NCI-H82 treated with DMSO at 0.1 percent for 48 hours (cell line): ENCODE measurements around the gene LRRC32.
"Not testable (repeated sequence)": the region's sequence is repeated elsewhere in the genome, so short reads cannot be mapped to it uniquely, and the experiment has no call there.

Experiments
- DNase-seq: peaks from one replicate; lab custom pipeline; 2025; ENCODE audit not compliant: unreplicated experiment; lab: John Stamatoyannopoulos, UW

Gene LRRC32

DNA sequence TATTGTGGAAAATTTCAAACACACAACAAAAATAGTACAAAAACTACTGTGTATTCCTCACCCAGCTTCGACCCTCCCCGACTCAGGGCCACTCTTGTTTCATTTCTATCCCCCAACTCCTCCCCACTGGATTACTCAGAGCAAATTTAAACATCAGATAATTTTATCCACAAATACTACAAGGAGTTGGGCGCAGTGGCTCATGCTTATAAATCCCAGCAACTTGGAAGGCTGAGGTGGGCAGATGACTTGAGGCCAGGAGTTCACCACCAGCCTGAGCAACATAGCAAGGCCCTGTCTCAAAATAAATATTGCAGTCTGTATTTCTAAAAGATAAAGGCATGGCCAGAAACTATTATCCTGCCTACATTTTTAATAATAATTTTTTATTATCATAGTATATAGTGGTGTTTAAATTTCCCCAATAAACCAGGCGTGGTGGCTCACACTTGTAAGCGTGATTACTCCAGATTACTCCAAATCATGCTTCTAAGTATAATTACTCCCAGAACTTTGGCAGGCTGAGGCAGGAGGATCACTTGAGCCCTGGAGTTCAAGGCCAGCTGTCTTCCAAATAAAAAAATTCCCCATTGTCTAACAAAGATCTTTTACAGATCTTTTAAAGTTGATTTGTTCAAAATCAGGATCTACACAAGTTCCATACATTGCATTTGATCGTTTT, 39.8 kb downstream of the LRRC32 start:
- DNase-seq: no peak

GRCh38 chr11:76629853-76630599, 40.5 kb downstream of the LRRC32 start:
- DNase-seq: no peak

GRCh38 chr11:76629116-76629852, 41.3 kb downstream of the LRRC32 start:
- no peak for DNase-seq

- no peak for DNase-seq
Observed at GRCh38 chr11:76628408-76628947, 42.1 kb downstream of the LRRC32 start.

- no peak for DNase-seq
Observed at GRCh38 chr11:76627606-76628005, 42.9 kb downstream of the LRRC32 start.

DNA sequence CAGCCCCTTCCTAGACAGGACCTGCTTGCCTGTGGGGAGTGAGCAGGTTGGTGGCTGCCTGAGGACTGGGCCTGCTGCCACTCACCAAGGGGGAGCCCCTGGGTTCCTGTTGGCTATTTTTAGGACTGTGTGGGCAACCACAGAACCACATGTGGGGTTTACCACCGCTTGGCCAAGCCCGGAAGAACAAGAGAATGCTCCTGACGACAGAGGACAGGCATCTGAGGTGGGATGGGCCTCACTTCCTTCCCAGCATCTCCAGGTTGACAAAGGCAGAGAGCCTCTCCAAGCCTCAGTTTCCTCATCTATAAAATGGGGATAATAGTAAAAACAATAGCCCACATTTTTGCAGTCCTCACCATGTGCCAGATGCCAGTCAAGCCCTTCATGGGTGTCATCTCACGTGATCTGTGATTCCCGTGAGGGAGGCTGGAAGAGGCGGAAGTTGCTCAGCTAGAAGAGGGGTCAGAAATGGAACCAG, 43.6 kb downstream of the LRRC32 start:
- no peak for DNase-seq

DNA sequence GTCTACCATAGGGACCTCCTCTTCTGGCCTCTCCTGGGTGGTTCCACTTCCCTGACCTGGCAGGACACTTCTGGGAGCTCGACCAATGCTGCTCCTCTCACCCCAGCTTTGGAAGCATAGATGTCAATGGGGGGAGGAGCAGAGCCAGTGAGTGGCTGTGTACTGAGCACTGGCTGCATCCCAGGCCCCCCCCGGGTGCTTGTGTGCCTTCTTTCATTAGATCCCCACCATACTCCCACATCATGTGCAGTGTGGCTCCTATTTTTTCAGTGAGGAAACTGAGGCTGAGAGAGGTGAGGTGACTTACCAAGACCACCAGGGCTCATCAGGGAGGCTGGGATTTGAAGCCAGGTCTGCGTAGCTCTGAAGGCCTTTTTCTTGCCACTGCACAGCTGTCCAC, 44.3 kb downstream of the LRRC32 start:
- no peak for DNase-seq

- DNase-seq: no peak
Observed at GRCh38 chr11:76625472-76626186, 44.9 kb downstream of the LRRC32 start.

GRCh38 chr11:76624500-76625379, 45.8 kb downstream of the LRRC32 start:
- no peak for DNase-seq

- no peak for DNase-seq
Observed at GRCh38 chr11:76623884-76624419, 46.6 kb downstream of the LRRC32 start.

DNA sequence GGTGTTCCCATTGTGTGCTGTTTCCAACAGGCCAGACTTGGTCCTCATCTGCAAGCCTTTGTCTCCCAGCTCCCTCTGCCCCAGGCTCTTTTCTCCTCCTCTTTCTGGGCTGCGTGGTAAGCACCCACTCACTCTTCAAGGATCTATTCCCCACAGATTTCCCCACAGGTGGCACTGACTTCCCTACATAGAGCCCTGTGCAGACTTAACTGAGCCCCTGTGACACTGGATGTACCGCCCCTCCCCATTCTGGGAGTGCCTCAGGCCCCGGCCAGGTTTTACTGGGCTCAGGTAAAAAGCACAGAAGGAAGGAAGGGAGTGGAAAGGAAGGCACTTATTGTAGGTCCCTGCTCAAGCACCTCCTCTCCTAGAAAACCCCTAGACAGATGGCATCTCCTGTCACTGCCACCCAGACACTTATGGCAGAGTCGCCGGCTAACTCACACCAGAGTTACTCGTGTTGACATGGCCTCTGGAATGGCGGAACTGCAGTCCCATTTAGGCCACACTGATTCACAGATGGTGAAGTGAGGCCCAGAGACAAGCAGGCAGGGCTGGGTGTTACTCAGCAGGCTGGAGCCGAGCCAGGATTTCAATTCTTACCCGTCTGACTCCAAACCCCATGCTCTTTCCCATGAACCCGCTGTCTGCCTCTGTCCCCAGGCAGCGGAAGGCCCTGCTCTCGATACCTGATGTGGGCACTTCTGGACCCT, 47.2 kb downstream of the LRRC32 start:
- no peak for DNase-seq

DNA sequence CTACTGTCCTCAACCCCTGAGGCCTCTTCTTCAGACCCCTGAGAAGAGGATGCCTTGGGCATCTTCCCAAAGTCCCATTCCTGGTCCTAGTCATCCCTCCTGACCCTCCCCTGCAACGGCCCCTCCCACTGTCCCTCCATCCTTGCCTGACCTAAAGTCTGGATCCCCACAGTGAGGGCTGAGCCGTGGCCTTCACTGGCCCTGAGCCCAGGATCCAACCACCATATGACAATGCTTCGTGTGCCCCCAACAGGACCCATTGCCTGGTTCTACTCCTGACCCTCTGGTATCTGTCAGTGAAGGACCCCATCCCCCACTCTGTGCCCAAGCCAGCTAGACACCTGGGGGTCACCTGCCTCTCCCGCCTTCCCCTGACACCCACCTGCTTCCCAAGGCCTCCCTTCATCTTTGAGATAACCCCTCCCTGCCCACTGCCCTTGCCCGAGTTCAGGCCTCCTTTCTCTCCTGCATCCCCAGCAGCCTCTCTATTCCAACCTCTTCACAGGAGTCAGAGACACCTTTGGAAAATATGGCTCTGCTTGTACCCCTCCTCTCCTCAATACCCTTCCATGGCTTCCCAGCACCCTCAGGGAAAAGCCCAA, 48.0 kb downstream of the LRRC32 start:
- DNase-seq: no peak

GRCh38 chr11:76621868-76622267, 48.7 kb downstream of the LRRC32 start:
- no peak for DNase-seq

DNA sequence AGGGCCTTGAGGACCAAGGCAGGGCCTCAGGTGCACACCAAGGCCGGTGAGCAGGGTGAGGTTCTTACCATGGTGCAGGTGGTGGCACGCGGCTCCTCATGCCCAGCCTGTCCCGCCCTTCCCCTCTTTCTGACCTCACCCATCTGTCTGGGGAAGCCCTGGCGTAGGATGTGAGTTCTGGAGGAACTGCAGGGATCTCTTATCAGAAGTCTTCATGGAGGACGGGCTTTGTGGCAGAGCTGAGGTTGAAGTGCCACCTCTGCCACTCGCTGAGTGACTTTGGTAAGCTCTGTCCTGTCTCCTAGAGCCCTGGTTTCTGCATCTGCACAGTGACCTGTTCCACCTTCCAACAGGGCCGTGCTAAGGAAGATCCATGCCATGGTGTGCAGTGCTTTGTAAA, 49.1 kb downstream of the LRRC32 start:
- DNase-seq: no peak

- DNase-seq: no peak
Observed at GRCh38 chr11:76620489-76620888, 50.1 kb downstream of the LRRC32 start.

GRCh38 chr11:76619801-76620200, 50.7 kb downstream of the LRRC32 start:
- not testable (repeated sequence) for DNase-seq

GRCh38 chr11:76617553-76618265, 52.8 kb downstream of the LRRC32 start:
- no peak for DNase-seq
